Stomach (tissue), 9 donors: ENCODE data around the gene PPM1L. TPM values are rescaled to one million over a fixed set of nuclear protein-coding genes. Genes with fewer than 3 reads are reported as not detected.

Experiments used
- DNase-seq, 2 donors: peaks; one replicate each; pipeline versions ENCODE4 v3.0.0 to v3.0.0-alpha.2; 2013 to 2019
- H3K27ac ChIP-seq, 5 donors: fragments of 200-600 bp in 4 of 5; sonication (generic) in 4 of 5; one replicate each; pipeline ENCODE4 v1.5.1; 2013 to 2019; ENCODE audit warnings: mild to moderate bottlenecking in 1 of 5, moderate library complexity in 1 of 5
- H3K27me3 ChIP-seq, 3 donors: fragments of 200-600 bp; sonication (generic); one replicate each; pipeline ENCODE4 v1.5.1; 2017 to 2019; ENCODE audit warnings: mixed run types in 1 of 3
- H3K36me3 ChIP-seq, 4 donors: fragments of 200-600 bp; sonication (generic); 1 replicate in 3 of 4; 2 replicates in 1 of 4; pipeline ENCODE4 v1.5.1; 2016 to 2019
- H3K4me1 ChIP-seq, 4 donors: fragments of 200-600 bp; sonication (generic); one replicate each; pipeline ENCODE4 v1.5.1; 2016 to 2019
- H3K4me3 ChIP-seq, 4 donors: fragments of 200-600 bp; sonication (generic) in 3 of 4; one replicate each; pipeline ENCODE4 v1.5.1; 2016 to 2019; ENCODE audit warnings: mild to moderate bottlenecking in 1 of 4
- H3K9me3 ChIP-seq, 4 donors: fragments of 200-600 bp; sonication (generic); one replicate each; pipeline ENCODE4 v1.5.1; 2016 to 2019
- CTCF ChIP-seq, 7 experiments: fragments of 450-650 bp in 4 of 7; fragments of 200-600 bp in 3 of 7; sonication (generic) in 3 of 7; IDR thresholded peaks; one replicate each; pipeline ENCODE4 v1.5.1; 2016 to 2019; ENCODE audit warnings: antibody characterized with exemption in 7 of 7, control low read depth in 2 of 7, mild to moderate bottlenecking in 1 of 7
- EP300 ChIP-seq: sonication (generic); formaldehyde crosslinking; IDR thresholded peaks from one replicate; pipeline ENCODE4 v1.6.1; 2017; ENCODE audit warnings: antibody characterized with exemption
- POLR2A ChIP-seq, 4 donors: fragments of 450-650 bp; IDR thresholded peaks; one replicate each; pipeline ENCODE4 v1.6.1; 2016; ENCODE audit warnings: antibody characterized with exemption in 4 of 4, control low read depth in 2 of 4, mild to moderate bottlenecking in 1 of 4, moderate library complexity in 1 of 4
- POLR2AphosphoS5 ChIP-seq, 3 donors: sonication (generic); formaldehyde crosslinking; IDR thresholded peaks; one replicate each; pipeline ENCODE4 v1.6.1; 2016; ENCODE audit warnings: antibody characterized with exemption in 3 of 3
- WGBS, 5 donors: extraction: QIAGEN DNeasy Blood & Tissue Kit in 3 of 5; methylation state at CpG; one replicate each; pipeline versions ENCODE4 v1.1.5 to v1.1.7; 2013 to 2018; 5-methylcytosine and 5-hydroxymethylcytosine counted together
- intact Hi-C: fragments of 100-400 bp; cut with DNase I; formaldehyde crosslinking; loops from one replicate; pipeline ENCODE4 v1.15.1; 2023; ENCODE audit warnings: low total_unique reads
- polyA plus RNA-seq, 3 donors: library from polyadenylated mRNA; stranded (reverse); fragments of 200-250 nt; gene quantifications; one replicate each; pipeline ENCODE4 v1.2.3, GENCODE V29; 2013
- total RNA-seq, 5 donors: library from RNA; depleted of rRNA; stranded (reverse); fragments of >200 nt; gene quantifications; one replicate each; pipeline versions ENCODE4 v1.1.0 to v1.2.3, GENCODE V29; 2014 to 2016
- donor health status: healthy with polysubstance abuse.
- donor health status: Bipolar disorder and iron deficiency.
- donor health status: healthy.

The PPM1L gene
- total and polyA plus RNA-seq, 8 donors: 0.61 to 45.1 (median 15.2) TPM

- H3K36me3 ChIP-seq: peaks cover 0 to 33% (median 17%) of the 10 kb centered on the region in 4 donors
- DNase-seq: no peak
- H3K27ac ChIP-seq: no peak overlapping the region
- H3K4me3 ChIP-seq: no peak overlapping the region
- TF ChIP-seq POLR2A (IDR thresholded peaks at IDR 0.05): no peak
- TF ChIP-seq CTCF (IDR thresholded peaks at IDR 0.05): no peak
- TF ChIP-seq POLR2AphosphoS5 (IDR thresholded peaks at IDR 0.05): no peak
- no peak for TF ChIP-seq EP300
- intact Hi-C loops: no loop called here
- 78 to 94% (median 81%) methylated on average over 1 of the region's 1 CpG for WGBS, 5 donors
- no peaks in the 10 kb centered on the region for H3K27me3 ChIP-seq
- peaks cover 6 to 34% (median 17%) of the 10 kb centered on the region in 4 donors for H3K4me1 ChIP-seq
- H3K9me3 ChIP-seq: no peaks in the 10 kb centered on the region
Measured at GRCh38 chr3:161067335-161067734, 311.3 kb downstream of the PPM1L start.

- 34 to 48% (median 40%) methylated on average over 5 of the region's 5 CpGs for WGBS, 5 donors
- Histone ChIP-seq H3K27me3 (no peaks in the 10 kb centered on the region), H3K4me3 (no peak overlapping the region), H3K36me3 (peaks cover 0 to 33% (median 17%) of the 10 kb centered on the region in 4 donors), H3K4me1 (peaks cover 6 to 34% (median 17%) of the 10 kb centered on the region in 4 donors), H3K9me3 (no peaks in the 10 kb centered on the region), H3K27ac (peak overlapping the region; percentile 1 to 77 (median 48))
- intact Hi-C loops: no loop called here
- TF ChIP-seq POLR2AphosphoS5 (IDR thresholded peaks at IDR 0.05) (peak in 2 of 3 donors; percentile 15 to 43), CTCF (IDR thresholded peaks at IDR 0.05) (no peak)
- peak in 1 of 2 donors; percentile 60 for DNase-seq
Measured at GRCh38 chr3:161069511-161070251, 313.6 kb downstream of the PPM1L start.

GRCh38 chr3:161070252-161070930 lies 314.4 kb downstream of the PPM1L start:
- H3K36me3 ChIP-seq: peaks cover 0 to 28% (median 15%) of the 10 kb centered on the region in 4 donors
- peaks cover 6 to 34% (median 17%) of the 10 kb centered on the region in 4 donors for H3K4me1 ChIP-seq
- no peaks in the 10 kb centered on the region for H3K9me3 ChIP-seq
- 75 to 82% (median 78%) methylated on average over 9 of the region's 9 CpGs for WGBS, 5 donors
- DNase-seq: no peak
- peak overlapping the region; percentile 1 to 77 (median 48) for H3K27ac ChIP-seq
- TF ChIP-seq POLR2A (IDR thresholded peaks at IDR 0.05) (no peak), CTCF (IDR thresholded peaks at IDR 0.05) (no peak), POLR2AphosphoS5 (IDR thresholded peaks at IDR 0.05) (no peak), EP300 (no peak)
- no peak overlapping the region for H3K4me3 ChIP-seq
- no peaks in the 10 kb centered on the region for H3K27me3 ChIP-seq
- intact Hi-C loops: no loop called here

GRCh38 chr3:161070980-161071663 lies 315.1 kb downstream of the PPM1L start:
- peaks cover 0 to 22% (median 8%) of the 10 kb centered on the region in 4 donors for H3K36me3 ChIP-seq
- H3K4me3 ChIP-seq: no peak overlapping the region
- TF ChIP-seq CTCF (IDR thresholded peaks at IDR 0.05): no peak
- TF ChIP-seq POLR2AphosphoS5 (IDR thresholded peaks at IDR 0.05): no peak
- no peak for TF ChIP-seq POLR2A (IDR thresholded peaks at IDR 0.05)
- no peak for TF ChIP-seq EP300
- 73 to 92% (median 82%) methylated on average over 6 of the region's 6 CpGs for WGBS, 5 donors
- no peaks in the 10 kb centered on the region for H3K9me3 ChIP-seq
- H3K27me3 ChIP-seq: no peaks in the 10 kb centered on the region
- DNase-seq: no peak
- peaks cover 6 to 34% (median 17%) of the 10 kb centered on the region in 4 donors for H3K4me1 ChIP-seq
- intact Hi-C loops: no loop called here
- peak overlapping the region in 3 of 5 donors; percentile 26 to 77 (median 73) for H3K27ac ChIP-seq
